ENCODE results near the gene SLC2A9. TPM values are rescaled to one million over a fixed set of nuclear protein-coding genes. Genes with fewer than 3 reads are reported as not detected.
A peak's percentile ranks its signal among the peaks of the same experiment; 100 is the strongest.

SLC2A9 gene
- total RNA-seq, 1 donor from 2014 or later, result 3.6 TPM

GRCh38 chr4:9925750-9926439, 95.4 kb downstream of the SLC2A9 start:
- DNase-seq (ENCODE audit: low read depth), result no peak
- no peak for TF ChIP-seq CTCF (IDR thresholded peaks at IDR 0.05; ENCODE audit: insufficient read depth, low read length, poor library complexity, severe bottlenecking)
- no peaks in the 10 kb centered on the region for H3K36me3 ChIP-seq (ENCODE audit: control insufficient read depth, insufficient read depth, low read length)
- H3K27me3 ChIP-seq (ENCODE audit: control insufficient read depth, insufficient read depth, low read length), result no peaks in the 10 kb centered on the region
- no peak overlapping the region for H3K4me3 ChIP-seq (ENCODE audit: low read depth, low read length)

GRCh38 chr4:9924750-9925149, 96.5 kb downstream of the SLC2A9 start:
- Histone ChIP-seq H3K27me3 (ENCODE audit: control insufficient read depth, insufficient read depth, low read length) (no peaks in the 10 kb centered on the region), H3K4me3 (ENCODE audit: low read depth, low read length) (no peak overlapping the region), H3K36me3 (ENCODE audit: control insufficient read depth, insufficient read depth, low read length) (no peaks in the 10 kb centered on the region)
- TF ChIP-seq CTCF (IDR thresholded peaks at IDR 0.05; ENCODE audit: insufficient read depth, low read length, poor library complexity, severe bottlenecking), result no peak
- peak; percentile 48 for DNase-seq (ENCODE audit: low read depth)

GRCh38 chr4:9923195-9923812, 98.0 kb downstream of the SLC2A9 start:
- H3K27me3 ChIP-seq (ENCODE audit: control insufficient read depth, insufficient read depth, low read length), result no peaks in the 10 kb centered on the region
- H3K36me3 ChIP-seq (ENCODE audit: control insufficient read depth, insufficient read depth, low read length), result no peaks in the 10 kb centered on the region
- H3K4me3 ChIP-seq (ENCODE audit: low read depth, low read length), result no peak overlapping the region
- TF ChIP-seq CTCF (IDR thresholded peaks at IDR 0.05; ENCODE audit: insufficient read depth, low read length, poor library complexity, severe bottlenecking), result no peak
- no peak for DNase-seq (ENCODE audit: low read depth)

GRCh38 chr4:9921326-9921725, 100.0 kb downstream of the SLC2A9 start:
- DNase-seq (ENCODE audit: low read depth), result no peak
- H3K36me3 ChIP-seq (ENCODE audit: control insufficient read depth, insufficient read depth, low read length), result no peaks in the 10 kb centered on the region

GRCh38 chr4:9920029-9920428, 101.3 kb downstream of the SLC2A9 start:
- no peaks in the 10 kb centered on the region for H3K27me3 ChIP-seq (ENCODE audit: control insufficient read depth, insufficient read depth, low read length)
- H3K36me3 ChIP-seq (ENCODE audit: control insufficient read depth, insufficient read depth, low read length), result no peaks in the 10 kb centered on the region
- no peak for DNase-seq (ENCODE audit: low read depth)
- no peak for TF ChIP-seq CTCF (IDR thresholded peaks at IDR 0.05; ENCODE audit: insufficient read depth, low read length, poor library complexity, severe bottlenecking)
- H3K4me3 ChIP-seq (ENCODE audit: low read depth, low read length), result no peak overlapping the region

More at GRCh38 chr4:9921326-9921725, 100.0 kb downstream of the SLC2A9 start:
- no peak for TF ChIP-seq CTCF (IDR thresholded peaks at IDR 0.05; ENCODE audit: insufficient read depth, low read length, poor library complexity, severe bottlenecking)
- Histone ChIP-seq H3K4me3 (ENCODE audit: low read depth, low read length) (no peak overlapping the region), H3K27me3 (ENCODE audit: control insufficient read depth, insufficient read depth, low read length) (no peaks in the 10 kb centered on the region)
